ENCODE data around the gene ECT2.

DNA sequence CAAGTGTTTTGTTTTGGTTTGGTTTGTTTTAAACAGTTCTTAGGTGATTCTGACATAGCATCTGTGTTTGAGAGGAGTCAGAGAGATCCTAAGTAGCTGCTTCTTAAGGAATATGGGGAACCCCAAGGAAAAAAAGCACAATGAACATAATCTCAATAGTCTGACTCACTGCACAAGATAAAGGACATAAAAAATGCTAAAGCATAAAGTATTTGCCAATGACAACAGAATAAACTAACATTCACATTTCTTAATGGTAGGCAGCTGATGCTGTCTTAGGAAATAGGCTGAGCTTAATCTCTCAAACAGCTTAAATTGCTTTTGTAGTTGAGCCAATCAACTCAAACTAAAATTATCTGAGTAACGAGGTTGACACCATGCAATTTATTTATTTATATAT lies 42.6 kb upstream of the ECT2 start:
- TF ChIP-seq GABPA (IDR thresholded peaks at IDR 0.05; ENCODE audit: low read depth): no peak
- TF ChIP-seq, protein P1, sequence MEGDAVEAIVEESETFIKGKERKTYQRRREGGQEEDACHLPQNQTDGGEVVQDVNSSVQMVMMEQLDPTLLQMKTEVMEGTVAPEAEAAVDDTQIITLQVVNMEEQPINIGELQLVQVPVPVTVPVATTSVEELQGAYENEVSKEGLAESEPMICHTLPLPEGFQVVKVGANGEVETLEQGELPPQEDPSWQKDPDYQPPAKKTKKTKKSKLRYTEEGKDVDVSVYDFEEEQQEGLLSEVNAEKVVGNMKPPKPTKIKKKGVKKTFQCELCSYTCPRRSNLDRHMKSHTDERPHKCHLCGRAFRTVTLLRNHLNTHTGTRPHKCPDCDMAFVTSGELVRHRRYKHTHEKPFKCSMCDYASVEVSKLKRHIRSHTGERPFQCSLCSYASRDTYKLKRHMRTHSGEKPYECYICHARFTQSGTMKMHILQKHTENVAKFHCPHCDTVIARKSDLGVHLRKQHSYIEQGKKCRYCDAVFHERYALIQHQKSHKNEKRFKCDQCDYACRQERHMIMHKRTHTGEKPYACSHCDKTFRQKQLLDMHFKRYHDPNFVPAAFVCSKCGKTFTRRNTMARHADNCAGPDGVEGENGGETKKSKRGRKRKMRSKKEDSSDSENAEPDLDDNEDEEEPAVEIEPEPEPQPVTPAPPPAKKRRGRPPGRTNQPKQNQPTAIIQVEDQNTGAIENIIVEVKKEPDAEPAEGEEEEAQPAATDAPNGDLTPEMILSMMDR (IDR thresholded peaks at IDR 0.05; ENCODE audit: insufficient read depth, low read length): no peak
- no peak for TF ChIP-seq POLR2AphosphoS5 (IDR thresholded peaks at IDR 0.05; ENCODE audit: low read depth)
